ENCODE measurements around the gene TOM1L2. TPM values are rescaled to one million over a fixed set of nuclear protein-coding genes. Genes with fewer than 3 reads are reported as not detected.

The TOM1L2 gene
- total and polyA plus RNA-seq, 2 of the 4 experiments (the other 2 are of a cell fraction) = 34.4 to 51.7 TPM

DNA sequence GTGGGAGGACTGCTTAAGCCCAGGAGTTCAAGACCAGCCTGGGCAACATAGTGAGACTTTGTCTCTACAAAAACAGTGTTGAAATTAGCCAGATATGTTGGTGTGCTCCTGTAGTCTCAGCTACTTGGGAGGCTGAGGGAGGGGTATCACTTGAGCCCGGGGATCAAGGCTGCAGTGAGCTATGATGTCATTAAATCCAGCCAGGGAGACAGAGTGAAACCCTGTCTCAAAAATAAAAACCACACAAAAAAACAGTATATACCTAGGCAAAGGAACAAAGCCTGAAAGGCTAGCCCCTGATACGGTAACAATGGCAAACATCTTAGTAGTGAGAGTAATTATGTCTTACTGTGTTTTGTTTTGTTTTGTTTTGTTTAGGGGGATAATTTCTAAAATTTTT, 38.0 kb downstream of the TOM1L2 start:
- BruUV-seq (replicated peaks) = no TSS peak
- no peak for TF ChIP-seq MAFK (IDR thresholded peaks at IDR 0.05; ENCODE audit: low read depth, low read length)
- TF ChIP-seq BHLHE40 (IDR thresholded peaks at IDR 0.05; ENCODE audit: low read depth, low read length) = no peak
- TF ChIP-seq SMC3 (IDR thresholded peaks at IDR 0.05; ENCODE audit: low read depth, low read length) = no peak
- TF ChIP-seq, protein P1, sequence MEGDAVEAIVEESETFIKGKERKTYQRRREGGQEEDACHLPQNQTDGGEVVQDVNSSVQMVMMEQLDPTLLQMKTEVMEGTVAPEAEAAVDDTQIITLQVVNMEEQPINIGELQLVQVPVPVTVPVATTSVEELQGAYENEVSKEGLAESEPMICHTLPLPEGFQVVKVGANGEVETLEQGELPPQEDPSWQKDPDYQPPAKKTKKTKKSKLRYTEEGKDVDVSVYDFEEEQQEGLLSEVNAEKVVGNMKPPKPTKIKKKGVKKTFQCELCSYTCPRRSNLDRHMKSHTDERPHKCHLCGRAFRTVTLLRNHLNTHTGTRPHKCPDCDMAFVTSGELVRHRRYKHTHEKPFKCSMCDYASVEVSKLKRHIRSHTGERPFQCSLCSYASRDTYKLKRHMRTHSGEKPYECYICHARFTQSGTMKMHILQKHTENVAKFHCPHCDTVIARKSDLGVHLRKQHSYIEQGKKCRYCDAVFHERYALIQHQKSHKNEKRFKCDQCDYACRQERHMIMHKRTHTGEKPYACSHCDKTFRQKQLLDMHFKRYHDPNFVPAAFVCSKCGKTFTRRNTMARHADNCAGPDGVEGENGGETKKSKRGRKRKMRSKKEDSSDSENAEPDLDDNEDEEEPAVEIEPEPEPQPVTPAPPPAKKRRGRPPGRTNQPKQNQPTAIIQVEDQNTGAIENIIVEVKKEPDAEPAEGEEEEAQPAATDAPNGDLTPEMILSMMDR (conservative IDR thresholded peaks at IDR 0.05; ENCODE audit: low read depth, low read length) = no peak
- no peak for TF ChIP-seq MAZ (IDR thresholded peaks at IDR 0.05; ENCODE audit: borderline replicate concordance, low read depth, low read length)
- no peak for TF ChIP-seq FOS (IDR thresholded peaks at IDR 0.05; ENCODE audit: low read depth, low read length)
- TF ChIP-seq CHD1 (IDR thresholded peaks at IDR 0.05; ENCODE audit: low read depth, low read length) = no peak
- TF ChIP-seq, protein P2, sequence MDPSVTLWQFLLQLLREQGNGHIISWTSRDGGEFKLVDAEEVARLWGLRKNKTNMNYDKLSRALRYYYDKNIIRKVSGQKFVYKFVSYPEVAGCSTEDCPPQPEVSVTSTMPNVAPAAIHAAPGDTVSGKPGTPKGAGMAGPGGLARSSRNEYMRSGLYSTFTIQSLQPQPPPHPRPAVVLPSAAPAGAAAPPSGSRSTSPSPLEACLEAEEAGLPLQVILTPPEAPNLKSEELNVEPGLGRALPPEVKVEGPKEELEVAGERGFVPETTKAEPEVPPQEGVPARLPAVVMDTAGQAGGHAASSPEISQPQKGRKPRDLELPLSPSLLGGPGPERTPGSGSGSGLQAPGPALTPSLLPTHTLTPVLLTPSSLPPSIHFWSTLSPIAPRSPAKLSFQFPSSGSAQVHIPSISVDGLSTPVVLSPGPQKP (IDR thresholded peaks at IDR 0.05; ENCODE audit: borderline replicate concordance, low read depth, low read length) = no peak
- TF ChIP-seq CEBPB (IDR thresholded peaks at IDR 0.05; ENCODE audit: low read depth, low read length) = no peak
- TF ChIP-seq POLR2A (IDR thresholded peaks at IDR 0.05; ENCODE audit: low read depth, low read length) = no peak
- no peak for TF ChIP-seq MXI1 (IDR thresholded peaks at IDR 0.05; ENCODE audit: borderline replicate concordance, low read depth, low read length)
- peak overlapping the region; percentile 60 for H3K4ac ChIP-seq (ENCODE audit: low read depth, low read length)
- H3K36me3 ChIP-seq (ENCODE audit: control insufficient read depth, insufficient read depth, low read length) = no peaks in the 10 kb centered on the region
- H3K56ac ChIP-seq (ENCODE audit: extremely low read depth, insufficient read depth, low read length) = no peak overlapping the region
- H3K4me1 ChIP-seq (ENCODE audit: control insufficient read depth, insufficient read depth, low read length) = peaks cover 27% of the 10 kb centered on the region
- ATAC-seq (ENCODE audit: low read depth) = no peak
- WGBS, 2 experiments (ENCODE audit: extremely low coverage in 2 of 2, insufficient read length in 1 of 2) = no CpG with 5 or more reads among the region's 2 CpGs
- no peak overlapping the region for H2AK9ac ChIP-seq (replicated peaks; ENCODE audit: low read depth, low read length, poor library complexity)
- peak overlapping the region in 1 of 2 experiments; percentile 16; a peak in 1 of 4 replicates for H4K8ac ChIP-seq (ENCODE audit: low read depth in 2 of 2, low read length in 2 of 2)
- H3K9ac ChIP-seq (ENCODE audit: low read depth, low read length) = no peak overlapping the region
- no peak overlapping the region; the same call in 2 of the 3 replicates for H2BK15ac ChIP-seq (ENCODE audit: low read depth, low read length)
- H3K9me1 ChIP-seq (ENCODE audit: insufficient read depth, low read length) = peaks cover 42% of the 10 kb centered on the region
- H4K91ac ChIP-seq (ENCODE audit: insufficient read depth, low read depth, low read length) = no peak overlapping the region
- in situ Hi-C loops (cut with MboI; ENCODE audit: low sequenced_read_pairs) = no loop called here
- peak overlapping the region; percentile 33; the same call in 1 of the 2 replicates for H2BK120ac ChIP-seq (ENCODE audit: low read depth, low read length)
- no peak overlapping the region for H4K5ac ChIP-seq (ENCODE audit: low read depth, low read length)
- no peak overlapping the region for H3K18ac ChIP-seq (ENCODE audit: low read depth, low read length)
- H4K20me1 ChIP-seq (ENCODE audit: insufficient read depth, low read length) = peaks cover 21% of the 10 kb centered on the region; the same call in 1 of the 2 replicates
- no peak overlapping the region for H3K4me2 ChIP-seq (ENCODE audit: low read depth, low read length)
- no peak overlapping the region for H2AFZ ChIP-seq (replicated peaks; ENCODE audit: low read length, poor library complexity)
- peaks cover 36 to 77% of the 10 kb centered on the region in 2 experiments for H3K79me1 ChIP-seq (ENCODE audit: low read depth in 1 of 2, low read length in 2 of 2)
- H2BK20ac ChIP-seq (ENCODE audit: low read depth, low read length) = peak overlapping the region; percentile 29; the same call in 1 of the 2 replicates
- H2BK5ac ChIP-seq (ENCODE audit: low read depth, low read length, poor library complexity, severe bottlenecking) = peak overlapping the region; percentile 7
- no peaks in the 10 kb centered on the region for H3K27me3 ChIP-seq (ENCODE audit: control insufficient read depth, insufficient read depth, low read length)
- H3K23ac ChIP-seq (ENCODE audit: low read depth, low read length) = no peak overlapping the region
- peak overlapping the region; percentile 30; the same call in 1 of the 2 replicates for H3K14ac ChIP-seq (replicated peaks; ENCODE audit: low read depth, low read length)
- no peaks in the 10 kb centered on the region for H3K9me3 ChIP-seq (ENCODE audit: control insufficient read depth, insufficient read depth, low read length)
- intact Hi-C loops (cut with micrococcal nuclease) = loop anchor here (2.0 kb wide), 1 partner anchor 13 kb away; no protein-coding TSS in a partner anchor
- H3K4me3 ChIP-seq (ENCODE audit: insufficient read depth, low read depth, low read length) = no peak overlapping the region
- dilution Hi-C loops (cut with HindIII; ENCODE audit: low sequenced_read_pairs, unreplicated experiment) = no loop called here
- peak overlapping the region; percentile 16; the same call in 1 of the 2 replicates for H2AK5ac ChIP-seq (ENCODE audit: low read depth, low read length)
- no peak for DNase-seq
- CTCF ChIA-PET = no interaction called here
- POLR2A ChIA-PET (ENCODE audit: unreplicated experiment) = no interaction called here
- H3K27ac ChIP-seq (ENCODE audit: insufficient read depth, low read length) = no peak overlapping the region

All from IMR-90 (cell line).